GM20000 (cell line): ENCODE data around the gene HOXB9.

Experiments
- DNase-seq: peaks from one replicate; pipeline ENCODE4 v3.0.0; 2012; ENCODE audit warnings: low spot score
- TF ChIP-seq, protein P1 (sequence below): IDR thresholded peaks from 2 replicates; pipeline ENCODE4 v1.5.1; 2012; ENCODE audit warnings: mild to moderate bottlenecking, control low read depth; ENCODE audit errors: extremely low read depth, missing control alignments

HOXB9 gene

DNA sequence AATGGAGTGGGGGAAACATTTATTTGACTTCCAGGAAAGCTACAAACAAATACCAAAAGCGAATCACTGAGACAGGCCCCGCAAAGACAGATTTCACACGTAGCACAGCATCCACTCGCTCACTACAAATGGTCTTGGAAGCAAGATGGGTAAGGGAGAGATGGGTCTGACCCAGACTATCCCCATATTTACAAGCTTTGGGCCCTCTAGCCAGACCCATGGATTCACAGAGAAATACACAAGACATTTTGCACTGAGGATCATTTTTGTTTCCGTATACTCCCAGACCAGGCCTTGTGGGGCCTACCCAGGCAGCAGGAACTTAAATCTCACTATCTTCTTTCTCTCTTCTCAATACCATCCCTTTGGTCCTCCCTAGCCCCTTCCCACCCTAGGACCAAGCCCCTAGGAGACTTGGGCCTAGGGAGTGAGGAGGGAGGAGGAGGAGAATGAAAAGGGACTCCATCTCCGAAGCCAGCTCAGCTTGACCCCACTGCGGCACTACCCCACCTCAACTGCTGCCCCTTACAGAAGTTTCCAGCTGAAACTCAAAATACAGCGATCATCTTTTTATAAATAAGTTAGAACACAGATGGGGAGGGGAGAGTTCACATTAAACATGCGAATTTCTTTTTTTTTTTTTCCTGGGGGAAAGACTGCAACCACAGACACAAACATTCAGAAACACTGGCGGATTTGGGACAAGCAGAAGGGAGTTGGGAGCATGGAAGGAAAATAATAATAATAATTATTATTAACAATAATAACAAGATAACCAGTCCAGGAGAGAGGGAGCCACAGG, 34.7 kb downstream of the HOXB9 start:
- TF ChIP-seq, protein P1, sequence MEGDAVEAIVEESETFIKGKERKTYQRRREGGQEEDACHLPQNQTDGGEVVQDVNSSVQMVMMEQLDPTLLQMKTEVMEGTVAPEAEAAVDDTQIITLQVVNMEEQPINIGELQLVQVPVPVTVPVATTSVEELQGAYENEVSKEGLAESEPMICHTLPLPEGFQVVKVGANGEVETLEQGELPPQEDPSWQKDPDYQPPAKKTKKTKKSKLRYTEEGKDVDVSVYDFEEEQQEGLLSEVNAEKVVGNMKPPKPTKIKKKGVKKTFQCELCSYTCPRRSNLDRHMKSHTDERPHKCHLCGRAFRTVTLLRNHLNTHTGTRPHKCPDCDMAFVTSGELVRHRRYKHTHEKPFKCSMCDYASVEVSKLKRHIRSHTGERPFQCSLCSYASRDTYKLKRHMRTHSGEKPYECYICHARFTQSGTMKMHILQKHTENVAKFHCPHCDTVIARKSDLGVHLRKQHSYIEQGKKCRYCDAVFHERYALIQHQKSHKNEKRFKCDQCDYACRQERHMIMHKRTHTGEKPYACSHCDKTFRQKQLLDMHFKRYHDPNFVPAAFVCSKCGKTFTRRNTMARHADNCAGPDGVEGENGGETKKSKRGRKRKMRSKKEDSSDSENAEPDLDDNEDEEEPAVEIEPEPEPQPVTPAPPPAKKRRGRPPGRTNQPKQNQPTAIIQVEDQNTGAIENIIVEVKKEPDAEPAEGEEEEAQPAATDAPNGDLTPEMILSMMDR, result no peak
- no peak for DNase-seq

DNA sequence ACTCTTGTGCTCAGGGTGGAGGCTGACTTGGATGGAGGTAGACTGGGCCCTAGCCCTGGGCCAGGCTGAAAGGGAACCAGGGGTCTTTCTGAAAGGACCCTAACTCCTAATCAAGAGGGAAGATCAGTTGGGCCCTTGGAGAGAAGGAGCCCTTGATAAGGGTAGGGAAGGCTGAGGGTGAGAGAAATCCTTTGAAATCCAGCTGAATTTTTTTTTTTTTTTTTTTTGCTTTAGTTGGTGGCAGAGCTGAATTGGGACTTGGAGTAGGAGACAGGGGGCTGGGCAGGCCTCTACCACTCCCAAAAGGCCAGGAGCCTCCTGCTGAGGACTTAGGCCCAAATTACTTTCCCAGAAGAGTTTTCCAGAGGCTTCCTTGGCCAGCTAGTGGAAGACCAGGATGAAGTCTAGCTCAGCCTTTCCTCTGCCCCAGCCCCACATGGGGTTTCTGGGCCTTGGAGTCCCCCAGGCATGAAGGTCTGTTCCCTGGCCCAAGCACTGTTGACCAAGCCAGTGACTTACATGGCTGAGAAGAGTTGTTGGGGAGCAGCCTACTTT, 35.5 kb downstream of the HOXB9 start:
- TF ChIP-seq, protein P1, result no peak
- no peak for DNase-seq

DNA sequence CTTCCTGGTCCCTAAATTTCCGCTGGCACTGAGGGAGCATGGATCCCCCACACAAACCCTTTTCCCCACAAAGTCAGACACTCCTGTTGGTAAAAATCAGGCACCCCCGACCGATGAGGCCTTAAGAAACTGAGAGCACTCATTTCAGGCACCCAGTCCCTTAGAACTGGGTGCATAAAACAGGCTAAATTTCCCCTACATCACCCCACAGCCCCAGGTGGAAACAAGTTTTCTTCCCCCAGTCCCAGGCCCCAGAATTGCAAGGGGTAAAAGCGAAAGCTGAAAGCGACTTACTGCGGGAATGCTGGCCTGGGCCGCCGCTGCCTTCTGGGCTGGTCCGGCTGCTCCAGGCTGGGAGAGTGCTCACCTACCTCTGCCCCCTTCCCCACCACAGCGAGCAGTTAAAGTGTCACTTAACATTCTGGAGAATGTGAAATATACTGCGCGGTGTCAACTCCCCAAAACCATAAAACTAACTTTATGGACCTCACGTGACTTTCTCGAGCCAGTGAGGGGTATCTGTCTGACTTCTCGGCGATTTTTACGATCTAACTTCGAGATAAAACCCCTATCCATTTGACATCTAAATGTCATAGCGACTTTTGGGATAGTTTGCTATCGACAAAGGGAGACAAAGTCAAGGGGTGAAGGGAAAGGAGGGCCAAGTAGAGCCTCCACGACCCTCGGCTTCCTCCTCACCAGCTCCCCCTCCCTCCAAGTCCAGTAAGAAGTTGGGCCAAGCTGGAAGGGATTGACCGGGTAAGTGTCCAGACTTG, 36.1 kb downstream of the HOXB9 start, which contains the start of gene HOXB3:
Gene HOXB3 (minus strand): TSS at position 411 of the 776 bp plus-strand sequence. CDS start 37,767 bp downstream, outside the sequence.
- TF ChIP-seq, protein P1, result no peak
- no peak for DNase-seq

DNA sequence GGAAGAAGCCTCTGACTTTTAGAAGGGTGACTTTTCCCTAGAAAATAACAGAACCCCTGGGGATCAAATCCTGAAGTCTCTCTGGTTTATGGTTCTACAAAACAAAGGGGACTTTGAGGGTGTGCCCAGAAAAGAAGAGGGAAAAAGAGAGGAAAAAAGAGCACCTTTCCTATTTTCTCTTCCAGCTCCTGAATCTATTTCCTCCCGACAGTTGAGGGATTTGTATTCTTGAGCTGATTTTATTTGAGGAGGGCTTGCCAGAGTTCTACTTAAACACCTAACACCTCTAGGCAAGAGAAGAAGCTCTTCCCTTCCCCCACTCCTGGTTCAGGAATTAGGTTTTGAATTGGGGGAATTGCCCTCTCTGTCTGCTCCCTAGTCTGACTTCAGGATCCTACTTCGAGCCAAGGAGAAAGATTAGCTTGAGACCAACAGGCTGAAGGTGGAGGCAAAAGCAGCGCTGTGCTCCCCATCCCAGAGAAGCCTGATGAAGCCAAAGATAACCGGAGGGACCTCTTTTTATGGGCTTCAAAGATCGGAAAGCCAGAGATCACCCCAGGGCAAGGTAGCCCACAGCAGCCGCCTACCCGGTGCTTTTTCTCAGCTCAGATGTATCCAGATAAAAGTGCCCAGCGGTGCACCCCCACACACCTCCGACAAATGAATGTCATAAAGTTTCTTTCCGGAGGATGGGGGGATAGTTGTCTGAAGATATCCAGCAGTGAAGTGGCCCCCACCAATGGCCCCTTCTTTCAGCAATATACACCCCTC, 36.9 kb downstream of the HOXB9 start:
- DNase-seq, result no peak
- TF ChIP-seq, protein P1, result no peak

DNA sequence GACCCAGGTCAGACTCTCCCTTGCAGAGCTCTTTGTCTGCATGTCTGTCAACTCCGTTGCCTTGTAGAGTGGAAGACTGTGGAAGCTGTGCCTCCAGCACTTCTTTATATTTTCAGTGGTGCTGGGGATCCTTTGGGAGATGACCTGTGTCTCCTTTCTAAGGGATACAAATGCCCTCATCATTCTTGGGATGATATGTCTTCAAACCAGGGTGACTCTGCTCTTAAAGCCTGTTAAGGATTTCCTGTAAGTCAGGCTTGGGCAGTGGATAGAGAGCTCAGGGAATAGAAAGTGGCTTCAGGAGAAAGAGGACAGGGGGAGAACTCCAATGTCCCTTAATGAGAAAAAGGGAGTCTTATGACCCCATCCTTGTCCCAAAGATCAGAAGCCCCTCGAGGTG, 37.6 kb downstream of the HOXB9 start:
- TF ChIP-seq, protein P1, result no peak

DNA sequence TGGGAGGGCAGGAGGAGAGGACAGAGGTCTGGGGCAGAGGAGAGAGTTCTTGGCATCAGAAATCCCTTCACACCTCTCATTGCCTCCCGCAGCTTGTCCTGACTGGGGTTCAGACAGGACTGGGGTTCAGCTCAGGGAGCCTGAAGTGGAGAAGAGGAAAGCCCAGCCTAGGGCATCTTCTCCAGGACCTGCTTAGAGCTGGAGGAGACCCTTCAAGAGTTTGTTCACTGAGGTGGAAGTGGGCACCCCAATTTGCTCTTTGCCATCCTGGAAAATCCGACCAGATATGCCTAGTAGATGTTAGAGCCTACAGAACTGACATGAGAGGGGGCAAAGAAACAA, 38.1 kb downstream of the HOXB9 start:
- TF ChIP-seq, protein P1, result no peak
- no peak for DNase-seq

More for the DNA sequence above, 37.6 kb downstream of the HOXB9 start:
- DNase-seq, result no peak
